ENCODE results near the gene ORC6.

Gene ORC6

DNA sequence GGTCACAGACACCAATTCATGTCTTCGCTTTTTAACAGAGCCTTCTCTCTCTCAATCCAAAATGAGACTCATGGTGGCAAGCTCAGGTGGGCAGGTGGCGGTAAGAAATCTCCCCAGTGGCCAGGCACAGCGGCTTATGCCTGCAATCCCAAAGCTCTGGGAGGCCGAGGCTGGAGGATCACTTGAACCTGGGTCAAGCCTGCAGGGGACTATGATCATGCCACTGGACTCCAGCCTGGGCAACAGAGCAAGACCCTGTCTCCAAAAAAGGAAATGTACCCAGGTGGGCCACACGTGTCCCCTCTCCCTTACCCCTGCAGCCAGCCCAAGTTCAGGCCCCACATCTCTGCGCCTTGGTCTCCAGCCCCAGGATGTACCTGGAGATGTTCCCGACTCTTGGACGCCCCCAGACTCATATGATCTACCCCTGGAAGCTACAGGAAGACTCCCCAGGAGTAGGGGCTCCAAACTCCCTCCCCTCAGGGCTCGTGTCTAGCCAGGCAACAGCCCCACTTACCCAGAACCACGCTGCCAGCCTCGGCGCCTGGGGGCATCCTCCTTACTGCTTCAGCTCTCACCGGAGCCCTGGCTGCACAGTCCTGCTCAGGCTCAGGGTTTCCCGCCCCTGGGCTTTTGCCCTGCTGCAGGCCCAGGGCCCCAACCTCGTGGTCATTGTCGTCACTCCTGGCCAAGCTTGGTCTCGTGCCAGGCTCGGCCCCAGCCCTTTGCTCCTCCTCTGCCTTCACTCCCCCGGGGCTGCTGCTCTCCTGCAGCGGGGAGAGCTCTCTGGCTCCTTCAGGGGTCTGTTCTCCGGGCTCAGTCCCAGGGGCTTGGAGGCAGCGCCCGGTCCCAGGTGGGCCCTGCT lies 42.5 kb downstream of the ORC6 start:
- DNase-seq (ENCODE audit: low read depth, low spot score): no peak

DNA sequence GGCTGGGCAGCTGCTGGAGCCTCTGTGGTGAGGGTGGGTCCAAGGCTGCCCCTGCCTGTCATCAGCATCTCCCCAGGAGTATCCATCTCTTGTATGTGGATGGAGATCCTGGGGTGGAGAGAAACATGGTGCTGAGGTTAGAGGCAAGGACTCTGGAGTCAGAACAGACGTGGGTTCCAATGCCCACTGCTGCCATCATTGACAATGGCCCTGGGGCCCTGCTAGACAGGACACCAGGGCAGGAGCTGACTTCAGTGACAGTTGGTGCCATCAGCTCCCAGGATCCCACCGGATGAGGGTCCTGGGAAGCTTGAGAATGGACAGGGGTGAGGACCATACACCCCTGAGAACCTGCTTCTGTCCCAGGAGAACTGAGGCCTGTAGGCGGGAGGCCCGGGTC lies 43.1 kb downstream of the ORC6 start:
- DNase-seq (ENCODE audit: low read depth, low spot score): no peak

DNA sequence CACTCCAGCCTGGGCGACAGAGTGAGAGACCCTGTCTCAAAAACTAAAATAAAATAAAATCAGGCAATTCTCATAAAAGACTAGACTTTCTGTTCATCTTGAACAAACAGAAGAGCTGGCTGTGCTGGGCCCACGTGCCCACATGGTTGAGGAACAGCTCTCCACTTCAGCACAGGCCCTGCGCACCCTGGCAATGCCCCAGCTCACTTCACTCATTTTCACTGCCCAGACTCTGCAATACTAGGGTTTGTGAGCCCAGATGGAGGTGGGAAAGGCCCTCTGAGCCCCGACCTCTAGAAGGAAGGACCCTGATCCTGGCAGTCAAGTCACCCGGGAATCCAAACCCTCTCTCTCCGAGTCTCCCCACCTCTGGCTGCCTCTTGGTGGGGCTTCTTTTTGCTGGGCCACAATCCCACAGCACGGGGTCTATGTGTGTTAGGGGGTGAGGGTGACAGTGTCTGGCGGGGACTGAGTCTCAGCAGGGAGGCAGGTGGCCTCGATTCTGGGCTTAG lies 43.9 kb downstream of the ORC6 start:
- no peak for DNase-seq (ENCODE audit: low read depth, low spot score)

DNA sequence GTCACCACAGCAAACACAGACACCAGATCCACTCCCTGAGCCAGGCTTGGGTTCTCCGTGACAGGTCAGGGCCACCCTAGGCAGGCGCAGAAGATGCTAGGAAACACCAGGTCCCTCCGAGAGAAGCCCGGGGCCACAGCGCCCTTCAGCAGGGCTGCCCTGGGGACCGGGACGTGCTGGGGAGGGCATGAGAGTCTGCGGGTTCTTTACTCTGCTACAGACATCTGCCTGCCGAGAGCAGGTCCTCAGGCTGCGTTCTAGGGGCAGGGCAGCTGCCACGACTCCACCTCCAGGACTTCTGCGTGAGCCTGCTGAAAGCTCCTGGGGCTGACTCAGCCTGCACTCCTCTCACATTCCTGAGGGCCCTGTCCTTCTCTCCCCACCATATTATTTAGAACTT lies 47.2 kb downstream of the ORC6 start:
- no peak for DNase-seq (ENCODE audit: low read depth, low spot score)

DNA sequence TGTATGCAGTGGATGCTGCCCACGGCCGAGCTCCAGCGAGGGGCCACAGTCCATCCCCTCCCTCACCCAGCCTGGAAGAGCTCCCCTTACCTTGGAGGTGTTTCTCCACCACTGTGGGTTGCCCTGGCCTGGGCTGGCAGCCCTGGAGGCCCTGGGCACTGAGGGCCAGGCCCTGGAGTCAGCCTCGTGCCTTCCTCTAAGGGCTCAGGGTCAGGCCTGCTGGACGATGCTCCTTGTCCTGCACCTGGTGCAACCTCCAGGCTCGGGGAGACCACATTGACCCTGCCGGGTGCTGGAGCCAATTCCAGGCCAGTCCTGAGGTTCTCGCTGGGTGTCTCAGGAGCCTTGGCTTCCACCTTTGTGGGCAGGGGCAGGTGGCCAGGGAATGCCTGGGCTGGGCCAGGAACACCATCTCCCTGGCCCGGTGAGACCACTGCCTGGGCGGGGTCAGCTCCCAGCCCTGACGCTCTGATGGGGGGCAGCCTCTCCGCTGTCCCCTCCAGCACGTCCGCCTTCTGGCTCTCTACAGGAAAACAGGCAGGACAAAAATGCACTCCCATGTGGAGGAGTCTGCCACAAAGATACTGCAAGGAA lies 48.3 kb downstream of the ORC6 start:
- DNase-seq (ENCODE audit: low read depth, low spot score): no peak

DNA sequence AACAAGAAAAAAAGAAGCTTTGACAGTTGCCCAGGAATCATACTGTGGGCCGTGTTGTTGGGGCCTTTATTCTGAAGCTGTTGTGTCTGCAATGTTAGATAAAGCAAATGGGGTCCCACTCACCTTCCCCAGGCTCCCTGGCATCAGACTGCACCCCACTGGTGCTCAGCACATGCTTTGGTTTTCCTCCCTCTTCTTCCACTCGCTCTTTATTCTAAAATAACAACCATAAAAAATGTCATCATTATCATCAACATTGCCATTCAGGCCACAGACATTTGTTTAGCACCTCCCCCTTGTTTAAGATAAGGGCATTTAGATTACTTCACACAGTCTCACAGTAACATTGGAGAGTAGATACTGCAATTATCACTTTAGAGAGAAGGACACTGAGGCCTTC lies 50.5 kb downstream of the ORC6 start:
- no peak for DNase-seq (ENCODE audit: low read depth, low spot score)

DNA sequence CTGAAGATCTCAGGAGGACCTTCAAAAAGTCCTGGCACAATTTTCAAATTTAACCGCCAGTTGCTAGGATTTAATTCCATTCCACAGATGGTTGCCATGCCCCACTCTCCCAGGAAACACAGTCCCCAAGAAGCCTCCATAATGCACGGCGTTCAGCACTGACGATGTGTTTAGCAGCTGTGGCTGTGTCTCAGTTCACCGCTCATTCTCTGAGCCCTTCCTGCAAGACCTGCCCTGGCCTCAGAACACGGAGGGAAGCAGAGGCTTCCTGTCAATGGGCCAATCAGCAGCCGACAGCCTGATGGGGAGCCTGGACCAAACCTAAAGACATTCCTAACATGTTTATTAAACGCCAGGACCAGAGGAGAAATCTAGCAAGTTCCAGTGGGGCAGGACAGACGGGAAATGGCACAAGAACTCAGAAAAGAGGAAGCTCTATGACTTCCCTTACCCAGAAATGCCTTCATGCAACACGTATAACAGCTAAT lies 53.8 kb downstream of the ORC6 start:
- DNase-seq (ENCODE audit: low read depth, low spot score): no peak

DNA sequence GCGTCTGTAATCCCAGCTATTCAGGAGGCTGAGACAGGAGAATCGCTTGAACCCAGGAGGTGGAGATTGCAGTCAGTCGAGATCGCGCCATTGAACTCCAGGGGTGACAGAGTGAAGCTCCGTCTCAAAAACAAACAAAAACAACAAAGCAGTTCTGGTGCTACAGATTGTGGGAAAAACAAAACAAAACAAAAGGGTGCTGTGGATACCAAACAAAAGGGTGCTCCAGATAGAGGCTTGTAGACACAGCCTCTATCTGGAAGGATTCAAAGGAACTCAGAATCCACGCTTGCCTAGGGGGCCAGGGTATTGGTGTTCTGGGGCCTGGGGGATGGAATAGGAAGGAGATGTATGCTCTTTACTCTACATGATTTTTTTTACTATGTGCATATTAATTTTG lies 56.2 kb downstream of the ORC6 start:
- DNase-seq (ENCODE audit: low read depth, low spot score): no peak

DNA sequence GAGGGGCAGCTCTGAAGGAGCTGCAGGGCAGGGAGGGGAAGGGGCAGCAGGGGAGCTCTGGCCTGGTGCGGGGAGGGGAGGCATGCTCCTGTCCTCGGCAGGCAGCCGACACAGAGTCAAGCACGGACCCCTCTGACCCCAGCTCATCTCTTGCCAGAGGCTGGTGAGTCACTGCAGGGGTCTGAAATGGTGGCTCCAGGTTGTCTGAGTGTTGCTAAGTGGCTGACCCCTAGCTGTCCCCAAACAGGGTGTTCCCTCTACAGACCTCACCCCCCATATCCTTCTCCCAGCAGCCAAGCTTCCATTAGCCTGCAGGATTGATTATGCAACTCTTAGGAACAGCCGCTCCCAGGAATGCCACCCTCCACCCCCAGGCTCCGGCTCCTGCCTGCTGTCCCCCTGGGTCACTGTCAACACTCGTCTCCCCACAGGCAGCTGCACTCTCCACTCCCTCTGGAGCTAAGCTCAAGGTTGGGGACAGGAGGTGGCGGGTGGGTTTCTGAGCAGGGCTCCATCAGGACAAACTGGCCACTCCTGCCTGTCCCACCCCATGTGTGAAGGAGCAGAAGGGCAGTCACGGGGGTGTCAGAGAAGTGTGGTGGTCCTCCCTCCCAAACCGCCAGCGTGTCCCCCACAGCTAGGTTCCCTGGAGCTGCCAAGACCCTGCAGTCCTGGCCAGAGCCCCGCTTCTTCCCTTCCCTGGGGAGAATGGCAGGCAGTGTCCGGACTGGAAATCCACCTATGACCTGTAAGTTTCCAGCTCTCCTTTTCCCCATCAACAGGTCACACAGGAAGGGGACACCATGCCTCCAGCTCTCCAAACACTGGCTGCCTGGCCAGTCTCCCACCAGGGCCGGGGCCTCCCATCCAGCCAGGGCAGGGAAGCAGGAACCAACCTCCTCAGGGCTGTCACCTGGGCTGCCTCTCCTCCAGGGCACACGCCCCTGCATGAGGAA lies 57.6 kb downstream of the ORC6 start:
- DNase-seq (ENCODE audit: low read depth, low spot score): no peak
